NCI-H1930 (cell line): ENCODE results near the gene CEBPA.
"Not testable (repeated sequence)": the region's sequence is repeated elsewhere in the genome, so short reads cannot be mapped to it uniquely, and the experiment has no call there.

Source experiments
- DNase-seq, 2 experiments: peaks; one replicate each; lab custom pipeline; 2025; lab: John Stamatoyannopoulos, UW

Gene CEBPA

DNA sequence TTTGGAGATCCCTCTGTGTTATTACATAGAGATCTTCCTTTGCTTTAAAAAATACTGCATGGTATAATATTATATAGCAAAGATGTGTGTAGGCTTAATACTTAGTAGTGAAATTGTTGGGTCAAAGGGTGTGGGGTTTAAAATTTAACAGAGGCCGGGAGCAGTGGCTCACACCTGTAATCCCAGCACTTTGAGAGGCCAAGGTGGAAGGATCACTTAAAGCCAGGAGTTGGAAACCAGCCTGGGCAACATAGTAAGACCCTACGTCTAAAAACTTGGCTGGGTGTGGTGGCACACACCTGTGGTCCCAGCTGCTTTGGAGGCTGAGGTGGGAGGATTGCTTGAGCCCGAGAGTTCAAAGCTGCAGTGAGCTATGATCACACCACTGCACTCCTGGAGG is 22.3 kb upstream of the CEBPA start:
- no peak for DNase-seq

DNA sequence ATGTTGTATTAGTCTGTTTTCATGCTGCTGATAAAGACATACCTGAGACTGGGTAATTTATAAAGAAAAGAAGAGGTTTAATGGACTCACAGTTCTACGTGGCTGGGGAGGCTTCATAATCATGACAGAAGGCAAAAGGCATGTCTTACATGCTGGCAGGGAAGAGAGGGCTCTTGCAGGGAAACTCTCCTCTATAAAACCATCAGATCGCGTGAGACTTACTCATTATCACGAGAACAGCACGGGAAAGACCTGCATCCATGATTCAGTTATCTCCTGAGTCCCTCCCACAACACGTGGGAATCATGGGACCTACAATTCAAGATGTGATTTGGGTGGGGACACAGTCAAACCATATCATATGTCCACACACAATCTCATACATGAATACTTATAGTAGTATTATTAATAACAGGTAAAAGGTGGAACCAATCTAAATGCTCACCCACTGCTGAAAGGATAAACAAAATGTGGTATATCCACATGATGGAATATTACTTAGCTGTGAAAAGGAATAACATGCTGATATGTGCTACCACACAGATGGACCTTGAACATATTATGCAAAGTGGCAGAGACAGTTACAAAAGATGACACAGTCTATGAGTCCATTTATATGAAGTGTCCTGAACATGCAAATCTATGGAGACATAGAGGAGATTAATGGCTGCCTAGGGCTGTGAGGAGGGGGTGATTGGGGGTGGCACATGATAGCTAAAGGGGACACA is 20.9 kb upstream of the CEBPA start:
- DNase-seq: no peak

- no peak for DNase-seq
These were observed 18.3 kb upstream of the CEBPA start for GRCh38 chr19:33320636-33321035.

GRCh38 chr19:33317991-33318390 is 15.7 kb upstream of the CEBPA start:
- DNase-seq: not testable (repeated sequence)

- no peak for DNase-seq
These were observed 15.2 kb upstream of the CEBPA start for GRCh38 chr19:33317517-33317916.

DNA sequence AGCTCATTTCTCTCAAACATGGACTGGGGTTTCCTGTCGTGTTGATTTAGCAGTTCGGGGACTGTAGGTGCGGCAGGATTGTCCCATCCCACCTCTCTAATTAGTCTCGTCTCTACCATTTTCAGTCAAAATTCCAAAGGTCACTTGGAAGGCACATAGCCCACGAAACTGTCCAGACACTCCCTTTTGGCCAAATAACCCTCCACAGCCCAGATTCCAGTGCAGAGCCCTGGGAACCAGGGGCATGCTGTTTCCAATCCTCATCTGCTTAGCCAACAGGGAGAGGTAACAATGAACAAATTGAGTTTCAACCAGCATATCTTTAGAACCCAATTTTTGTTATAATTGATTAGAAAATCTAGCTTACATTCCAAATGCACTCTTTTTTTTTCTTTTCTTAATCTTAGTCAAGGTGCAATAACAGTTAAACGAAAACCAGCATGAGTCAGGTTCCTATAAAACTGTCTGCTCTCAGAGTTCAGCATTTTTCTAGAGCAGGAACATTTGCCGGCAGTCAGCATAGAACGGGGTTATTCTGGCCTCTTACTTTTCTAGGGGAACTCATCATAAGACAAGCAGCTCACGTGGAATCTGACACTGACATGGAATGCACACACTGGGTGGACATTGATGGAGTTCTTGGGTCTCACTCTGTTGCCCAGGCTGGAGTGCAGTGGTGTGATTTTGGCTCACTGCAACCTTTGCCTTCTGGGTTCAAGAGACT is 14.4 kb upstream of the CEBPA start:
- no peak for DNase-seq

- DNase-seq: not testable (repeated sequence)
These were observed 10.5 kb upstream of the CEBPA start for GRCh38 chr19:33312808-33313207.

DNA sequence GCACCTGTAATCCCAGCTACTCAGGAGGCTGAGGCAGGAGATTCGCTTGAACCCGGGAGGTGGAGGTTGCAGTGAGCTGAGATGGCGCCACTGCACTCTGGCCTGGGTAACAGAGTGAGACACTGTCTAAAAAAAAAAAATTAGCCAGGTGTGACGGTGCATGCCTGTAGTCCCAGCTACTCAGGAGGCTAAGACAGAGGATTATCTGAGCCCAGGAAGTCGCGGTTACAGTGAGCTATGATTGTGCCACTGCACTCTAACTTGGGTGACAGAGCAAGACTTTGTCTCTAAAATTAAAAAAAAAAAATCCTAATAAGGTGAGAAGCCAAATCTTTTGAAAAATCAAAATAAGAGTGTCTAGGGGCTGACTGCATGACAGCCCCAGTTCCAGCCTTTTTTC is 9.7 kb upstream of the CEBPA start:
- DNase-seq: no peak

DNA sequence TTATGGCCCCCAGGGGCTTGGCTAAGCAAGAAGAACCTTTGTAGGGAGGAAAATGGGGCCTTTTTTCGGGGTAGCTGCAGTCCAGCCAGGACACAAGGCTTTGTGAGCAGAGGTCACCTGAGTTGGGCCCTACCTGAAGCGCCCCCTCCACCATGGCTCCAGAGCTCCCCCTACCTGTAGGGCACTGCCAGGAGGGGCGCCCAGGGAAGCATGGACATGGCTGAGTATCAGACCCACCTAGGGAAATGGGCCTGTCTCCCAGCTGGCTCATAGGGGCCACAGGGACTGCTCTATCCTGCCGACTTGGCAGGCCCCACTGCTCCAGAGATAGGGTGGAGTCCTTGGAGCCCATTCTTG is 9.0 kb upstream of the CEBPA start:
- DNase-seq: no peak

GRCh38 chr19:33310606-33311325 is 8.4 kb upstream of the CEBPA start:
- no peak for DNase-seq

DNA sequence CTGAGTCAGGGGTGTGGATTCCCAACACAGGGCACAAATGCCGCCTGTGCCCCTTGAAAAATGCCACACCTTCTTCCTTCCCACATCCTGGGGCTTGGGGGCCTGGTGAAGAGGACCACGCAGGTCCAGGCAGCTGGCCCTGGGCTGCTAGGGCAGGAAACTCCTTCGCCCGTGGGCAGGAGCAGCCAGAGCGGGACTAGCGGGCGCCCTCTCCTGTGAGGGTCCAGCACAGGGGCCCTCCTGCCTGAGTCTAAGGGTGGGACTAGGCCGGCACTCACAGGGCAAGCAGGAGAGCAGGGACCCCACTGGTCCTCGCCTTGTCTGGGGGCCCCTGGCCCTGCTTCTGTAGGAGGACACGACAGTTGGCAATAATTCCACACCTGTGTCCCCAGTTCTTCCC is 7.5 kb upstream of the CEBPA start:
- DNase-seq: no peak

GRCh38 chr19:33306853-33307792 is 4.8 kb upstream of the CEBPA start:
- no peak for DNase-seq

DNA sequence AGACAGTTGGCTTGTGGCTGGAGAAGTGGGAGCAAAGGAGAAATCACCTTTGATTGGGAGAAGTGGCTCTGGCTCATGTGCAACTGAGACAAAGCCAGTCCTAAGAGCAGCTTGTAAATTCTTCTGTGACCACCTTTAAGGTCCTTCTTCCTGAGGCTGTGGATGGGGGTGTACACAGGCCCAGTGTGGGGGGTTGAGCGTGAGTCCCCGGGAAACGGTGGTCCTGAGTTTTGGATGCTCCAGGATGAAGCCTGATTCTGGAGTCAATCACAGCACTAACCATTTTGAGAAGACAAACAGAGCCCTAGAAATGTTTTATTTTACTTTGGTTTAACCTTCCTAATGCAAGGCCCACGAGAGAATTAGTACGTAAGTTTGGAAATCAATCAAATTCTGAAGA is 3.9 kb upstream of the CEBPA start:
- DNase-seq: no peak

GRCh38 chr19:33304760-33305647 is 2.7 kb upstream of the CEBPA start:
- DNase-seq: no peak

- DNase-seq: no peak
These were observed 2.0 kb upstream of the CEBPA start for GRCh38 chr19:33304371-33304759.

- no peak for DNase-seq
These were observed 1.5 kb upstream of the CEBPA start for GRCh38 chr19:33303791-33304345.

- DNase-seq: peak in 1 of 2 experiments; percentile 45
These were observed 848 bp upstream of the CEBPA start for GRCh38 chr19:33302974-33303790.

GRCh38 chr19:33301900-33302174 is 497 bp downstream of the CEBPA start:
- no peak for DNase-seq

- no peak for DNase-seq
These were observed 1.0 kb downstream of the CEBPA start for GRCh38 chr19:33301144-33301899.

DNA sequence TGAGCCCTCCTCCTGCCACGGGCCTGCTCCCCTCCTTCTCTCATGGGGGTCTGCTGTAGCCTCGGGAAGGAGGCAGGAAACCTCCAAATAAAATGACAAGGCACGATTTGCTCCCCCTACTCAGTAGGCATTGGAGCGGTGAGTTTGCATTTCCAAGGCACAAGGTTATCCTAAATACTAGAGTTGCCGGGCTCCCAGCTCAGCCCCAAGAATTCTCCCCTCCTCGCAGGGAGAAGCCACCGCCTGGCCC is 1.5 kb downstream of the CEBPA start:
- DNase-seq: no peak
